Activated CD4-positive, alpha-beta T cell treated with anti-CD3 and anti-CD28 coated beads, Interleukin-10, Interleukin-2, amounts not matched to agents 100 ng/mL and 50 ng/mL, durations not matched to agents 16 hours and 8 hours (primary cell): ENCODE measurements around the gene FAM24B.

Experiments used
- DNase-seq: peaks from one replicate; pipeline ENCODE4 v3.0.0-alpha.2; 2020

FAM24B gene

DNA sequence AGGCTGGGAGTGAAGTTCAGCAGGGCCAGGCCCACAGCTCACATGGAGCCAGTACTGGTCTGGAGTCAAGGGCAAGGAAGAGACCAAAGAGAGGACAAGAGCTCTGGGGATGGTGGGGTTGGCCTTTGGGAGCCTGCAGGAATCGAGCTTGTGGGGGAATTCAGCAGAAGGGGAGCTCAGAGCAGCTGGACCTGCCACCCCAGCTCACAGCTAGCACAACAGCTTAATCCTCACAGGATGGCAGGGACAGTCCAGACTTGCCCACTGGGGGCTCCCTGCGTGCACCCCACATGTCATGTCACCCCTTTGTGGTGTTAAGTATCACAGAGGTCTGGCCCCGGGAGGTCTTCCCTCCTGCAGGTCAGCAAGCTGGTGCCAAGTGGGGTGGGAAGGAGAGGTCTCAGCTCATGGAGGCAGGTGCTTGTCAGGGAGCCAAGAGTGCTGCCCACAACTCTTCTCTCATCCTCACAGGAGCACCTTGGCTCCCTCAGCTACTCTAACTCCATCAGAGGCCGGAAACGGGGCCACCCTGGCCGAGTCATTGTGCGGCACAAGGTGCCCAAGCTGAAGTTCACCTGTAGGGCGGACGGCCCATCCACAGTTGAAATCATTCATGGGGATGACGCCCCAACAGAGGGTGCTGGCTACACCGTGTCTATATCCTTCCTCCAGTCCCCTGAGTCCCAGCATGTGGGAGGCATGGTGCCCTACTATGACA, 56.2 kb downstream of the FAM24B start:
- no peak for DNase-seq

DNA sequence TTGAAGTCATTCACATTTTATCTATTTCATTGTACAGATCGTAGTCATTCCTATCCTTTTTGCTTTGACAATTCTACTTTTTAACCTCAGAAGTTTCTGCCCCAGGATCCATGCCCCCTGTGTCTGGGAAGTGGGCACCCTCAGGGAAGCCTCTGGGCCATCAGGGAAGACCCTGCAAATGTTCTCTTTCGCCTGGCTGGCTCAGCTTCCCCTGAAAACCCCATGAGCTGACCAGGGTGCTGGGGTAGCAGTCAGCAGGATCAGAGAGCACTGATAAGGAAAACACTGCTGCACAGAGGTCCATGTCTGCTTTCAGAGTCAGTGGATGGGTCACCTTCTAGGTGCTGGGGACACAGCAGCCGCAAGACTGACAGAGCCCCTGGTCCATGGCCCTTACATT, 57.6 kb downstream of the FAM24B start:
- DNase-seq: no peak

DNA sequence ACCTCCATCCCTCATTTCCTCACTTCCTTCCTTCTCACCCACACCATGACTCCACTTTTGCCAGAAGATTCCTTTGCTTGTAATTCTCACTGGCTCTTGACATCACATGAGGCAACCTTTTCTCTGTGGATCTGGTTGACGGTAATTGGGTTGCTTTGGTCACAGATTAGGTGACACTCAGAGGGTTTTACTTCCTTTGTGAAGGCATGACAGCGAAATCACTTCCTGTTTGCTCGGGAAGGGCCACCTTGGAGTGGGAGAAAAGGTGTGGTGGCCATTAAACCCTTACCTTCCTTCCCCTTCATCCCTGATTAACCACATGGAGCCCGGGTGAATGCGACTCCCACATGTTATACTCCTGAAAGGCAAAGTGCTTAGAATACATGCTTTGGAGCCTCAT, 63.9 kb downstream of the FAM24B start:
- no peak for DNase-seq

DNA sequence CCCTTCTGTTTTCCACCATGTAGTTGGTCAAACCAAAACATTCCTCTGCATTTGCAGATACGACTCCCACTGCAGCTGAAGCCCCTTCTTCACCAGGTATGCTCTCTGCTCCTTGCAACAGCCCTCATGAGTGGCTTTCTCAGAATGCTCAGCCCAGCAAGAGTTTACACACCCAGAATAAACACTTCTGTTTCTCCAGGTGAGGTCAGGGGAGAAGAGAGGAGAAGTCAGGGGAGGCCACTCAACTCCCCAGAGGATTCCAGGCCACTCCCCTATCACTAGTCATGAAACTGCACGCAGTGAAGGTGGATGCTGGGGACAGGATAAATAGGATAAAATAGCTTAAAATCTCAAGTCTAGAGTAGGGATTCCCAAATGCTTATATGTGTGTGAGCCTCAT, 64.9 kb downstream of the FAM24B start:
- no peak for DNase-seq

DNA sequence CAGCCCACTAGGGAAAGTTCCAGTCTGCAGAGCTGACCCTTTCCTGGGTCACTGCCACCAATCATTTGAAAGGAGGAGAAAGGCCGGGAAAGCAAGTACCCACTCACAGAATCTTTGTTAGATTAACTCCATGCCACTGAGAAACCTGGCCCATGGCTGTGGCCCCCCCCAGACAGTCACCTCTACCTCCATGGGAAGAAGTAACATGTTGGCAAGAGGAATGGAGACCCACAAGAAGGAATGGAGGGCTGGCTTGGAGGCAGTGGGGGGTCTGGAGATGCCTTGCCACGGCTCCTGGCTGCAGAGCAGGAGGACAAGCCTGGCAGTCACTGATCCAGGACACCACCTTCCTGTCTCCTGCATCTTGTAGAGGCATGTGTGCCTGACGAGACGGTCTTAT, 66.6 kb downstream of the FAM24B start:
- no peak for DNase-seq

DNA sequence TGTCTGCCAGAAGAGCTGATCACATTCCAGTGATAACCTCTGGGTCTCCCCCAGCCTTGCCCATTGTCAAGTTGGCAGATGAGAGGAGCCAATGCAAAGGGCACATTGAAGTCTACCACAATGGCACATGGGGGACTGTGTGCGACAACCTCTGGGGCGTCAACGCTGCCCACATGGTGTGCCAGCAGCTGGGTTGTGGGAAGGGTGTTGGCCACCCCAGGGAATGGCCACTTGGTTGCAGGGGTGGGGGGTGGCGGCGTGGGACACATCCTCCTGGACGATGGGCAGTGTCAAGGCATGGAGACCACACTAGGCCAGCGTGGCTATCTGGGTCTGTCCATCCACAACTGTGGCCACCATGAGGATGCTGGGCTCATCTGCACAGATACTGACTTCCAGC, 77.1 kb downstream of the FAM24B start:
- DNase-seq: no peak
